NCI-H1436 treated with DMSO at 0.1 percent for 48 hours (cell line): ENCODE results near the gene PTPRR.

ENCODE experiments used
- DNase-seq: peaks from one replicate; lab custom pipeline; 2025; lab: John Stamatoyannopoulos, UW

Gene PTPRR

GRCh38 chr12:70695361-70696023, 225.0 kb downstream of the PTPRR start:
- DNase-seq: no peak

DNA sequence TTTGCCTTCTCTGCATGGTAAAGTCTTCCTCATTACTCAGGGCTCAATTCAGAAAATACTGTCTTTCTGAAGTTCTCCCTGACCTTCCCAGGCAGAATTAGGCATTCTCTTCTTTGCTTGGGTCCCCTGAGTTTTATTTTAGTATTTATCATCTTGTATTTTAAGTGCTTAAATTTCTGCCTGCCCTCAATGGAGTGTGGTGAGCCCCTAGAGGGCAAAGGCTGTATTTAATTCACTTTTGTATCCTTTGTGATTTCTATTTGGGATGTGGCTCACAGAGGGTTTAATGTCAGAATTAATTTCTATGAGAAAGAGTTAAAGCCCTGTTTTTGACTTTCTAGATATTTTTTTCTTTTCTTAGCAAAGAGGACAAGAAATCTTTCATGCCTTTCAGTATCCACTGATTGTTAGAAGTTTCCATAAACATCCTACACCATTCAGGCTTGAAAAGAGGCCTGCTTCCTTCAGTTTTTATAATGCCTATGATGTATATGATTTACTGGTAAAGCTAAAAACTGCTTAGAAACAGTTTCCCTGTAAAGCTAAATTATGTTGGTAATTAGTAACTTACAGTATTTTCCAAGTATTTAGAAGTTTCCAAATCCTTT, 227.8 kb downstream of the PTPRR start:
- DNase-seq: no peak

DNA sequence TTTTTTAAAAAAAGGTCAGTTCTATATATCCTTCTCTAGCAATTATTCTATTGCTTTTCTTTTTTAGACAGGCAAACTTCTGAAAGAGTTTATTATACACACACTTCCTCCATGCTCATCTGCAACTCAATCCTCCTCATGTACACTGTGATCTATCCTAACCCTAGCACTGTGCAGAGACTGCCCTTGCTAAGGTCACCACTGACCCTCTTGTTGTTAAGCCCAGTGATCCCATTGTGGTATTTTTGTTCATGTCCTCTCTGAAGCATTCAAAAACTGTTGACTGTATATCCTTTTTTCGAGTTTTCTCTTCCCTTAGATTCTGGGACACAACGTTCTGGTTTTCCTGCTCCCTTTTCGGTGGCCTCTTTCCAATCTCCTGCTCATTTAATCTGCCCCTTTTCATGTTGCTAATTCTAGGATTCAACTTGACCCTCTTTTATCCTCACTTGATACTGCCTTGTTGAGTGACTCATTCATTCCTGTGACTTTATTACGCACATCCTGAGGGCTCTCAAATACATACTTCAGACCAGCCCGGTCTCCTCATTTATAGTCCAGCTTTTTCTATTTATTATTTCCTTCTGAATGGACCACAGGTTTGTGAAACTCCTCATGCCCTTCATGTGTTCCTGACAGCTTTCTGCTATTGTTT, 229.4 kb downstream of the PTPRR start:
- no peak for DNase-seq

DNA sequence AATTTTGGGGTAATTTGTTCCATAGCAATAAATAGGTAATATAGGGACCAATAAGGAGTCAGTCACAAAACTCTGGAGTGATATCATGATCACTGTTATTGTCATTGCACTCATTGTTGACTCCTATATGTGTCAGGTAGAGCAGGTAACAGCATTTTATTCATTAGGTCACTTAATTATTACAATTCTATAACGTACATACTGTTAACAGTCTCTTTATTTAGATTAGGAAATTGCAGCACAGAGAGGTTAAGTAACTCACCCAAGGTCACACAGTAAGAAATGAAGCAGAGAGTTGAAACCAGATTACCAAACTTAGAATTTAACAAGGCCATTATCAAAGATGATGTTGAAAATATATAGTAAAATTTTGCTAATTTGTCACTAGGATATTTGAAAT, 233.6 kb downstream of the PTPRR start:
- no peak for DNase-seq

DNA sequence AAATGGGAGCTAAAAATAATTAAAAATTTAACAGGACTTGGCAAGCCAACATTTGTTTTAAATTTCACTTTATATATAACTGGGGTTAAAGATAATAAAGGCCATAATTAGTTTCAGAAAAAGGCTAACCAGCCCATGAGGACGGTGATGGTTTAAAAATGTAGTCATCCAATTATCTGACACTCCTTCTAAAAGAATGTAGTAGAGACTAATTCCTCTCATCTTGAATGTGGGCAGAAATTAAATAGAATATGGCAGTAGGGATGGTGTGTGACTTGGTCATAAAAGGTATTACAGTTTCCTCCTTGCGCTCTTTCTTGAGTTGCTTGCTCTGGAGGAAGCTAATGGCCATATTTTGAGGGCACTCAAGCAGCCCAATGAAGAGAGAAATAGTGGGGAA, 234.2 kb downstream of the PTPRR start:
- DNase-seq: no peak

- no peak for DNase-seq
Observed at GRCh38 chr12:70683976-70684375, 236.6 kb downstream of the PTPRR start.

- no peak for DNase-seq
Observed at GRCh38 chr12:70671698-70672097, 248.8 kb downstream of the PTPRR start.

GRCh38 chr12:70670948-70671347, 249.6 kb downstream of the PTPRR start:
- DNase-seq: no peak

DNA sequence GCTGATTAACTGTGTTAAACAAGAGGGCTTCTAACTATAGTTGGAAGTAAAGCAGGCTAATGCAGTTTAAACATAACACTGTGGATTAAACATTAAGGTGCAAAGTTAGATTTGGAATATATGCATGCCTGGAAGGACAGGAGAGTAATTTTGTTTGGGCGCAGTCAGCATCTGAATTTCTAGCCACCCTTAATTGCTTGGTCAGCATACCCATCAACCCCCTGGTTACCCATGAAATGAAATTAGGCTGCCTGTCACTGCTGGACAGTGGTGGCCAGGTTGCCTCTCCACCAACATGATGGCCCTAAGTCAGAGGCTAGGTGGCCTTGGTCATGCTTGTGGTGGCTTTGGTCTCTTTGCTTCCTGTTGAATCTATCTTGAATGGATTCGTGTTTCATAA, 253.3 kb downstream of the PTPRR start:
- no peak for DNase-seq

DNA sequence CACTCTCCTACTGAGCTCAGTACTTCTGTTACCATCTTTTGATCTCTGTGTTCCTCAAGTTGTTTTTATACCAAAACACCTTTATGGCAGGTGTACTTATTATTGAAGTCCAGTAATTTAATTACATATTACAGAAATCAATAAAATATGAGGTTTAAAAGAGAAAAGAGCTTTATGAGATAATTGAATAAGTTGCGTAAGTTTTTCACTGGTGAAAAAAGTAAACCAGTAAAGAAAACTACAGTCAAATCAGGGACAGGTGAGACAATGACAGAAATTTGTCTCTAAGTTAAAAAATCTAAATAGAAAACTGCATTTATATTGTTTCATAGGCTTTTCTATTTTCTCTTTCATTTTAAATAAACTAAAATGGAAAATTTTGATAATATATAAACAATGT, 254.2 kb downstream of the PTPRR start:
- DNase-seq: no peak

GRCh38 chr12:70664465-70664881, 256.1 kb downstream of the PTPRR start:
- no peak for DNase-seq

DNA sequence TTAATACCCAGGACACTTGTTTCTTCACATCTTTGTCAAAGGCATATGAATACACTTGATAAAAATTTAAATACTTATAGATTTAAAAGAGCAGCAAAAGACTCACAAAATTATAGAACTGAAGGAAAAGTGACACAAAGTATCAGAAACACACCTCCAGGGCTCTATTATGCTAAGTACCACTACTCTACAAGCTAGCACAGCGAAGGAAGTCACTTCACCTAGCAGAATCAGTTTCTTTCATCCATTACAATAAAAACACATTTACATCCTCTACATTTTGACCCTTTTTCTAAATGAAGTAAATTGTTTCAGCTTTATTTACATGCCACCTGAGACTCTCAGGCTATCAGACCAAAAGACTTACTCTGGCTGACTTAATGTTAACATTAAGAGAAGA, 256.7 kb downstream of the PTPRR start:
- DNase-seq: no peak

GRCh38 chr12:70661466-70662161, 258.9 kb downstream of the PTPRR start:
- no peak for DNase-seq

GRCh38 chr12:70660620-70661219, 259.8 kb downstream of the PTPRR start:
- DNase-seq: no peak

DNA sequence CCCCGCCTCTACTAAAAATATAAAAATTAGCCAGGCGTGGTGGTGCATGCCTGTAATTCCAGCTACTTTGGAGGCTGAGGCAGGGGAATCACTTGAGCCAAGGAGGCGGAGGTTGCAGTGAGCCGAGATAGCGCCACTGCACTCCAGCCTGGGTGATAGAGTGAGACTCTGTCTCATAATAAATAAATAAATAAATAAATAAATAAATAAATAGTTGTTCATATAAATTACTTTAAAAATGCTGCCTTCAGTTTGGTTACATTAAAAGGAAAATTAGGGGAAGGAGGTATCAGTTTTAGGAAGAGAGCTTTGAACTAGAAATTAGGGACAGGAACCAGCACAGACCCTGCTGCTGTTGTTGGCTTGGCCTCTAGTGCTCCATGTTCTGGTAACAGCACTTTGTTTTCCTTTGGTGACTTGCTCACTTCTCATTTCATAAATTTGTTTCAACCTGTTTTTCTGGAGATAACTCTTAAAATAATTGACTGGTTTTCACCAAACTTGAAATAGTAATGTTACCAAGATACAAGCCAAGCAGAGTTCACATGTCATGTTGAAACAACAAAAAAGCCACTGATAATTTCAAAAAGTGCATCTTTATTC, 260.4 kb downstream of the PTPRR start:
- no peak for DNase-seq

GRCh38 chr12:70659077-70659606, 261.4 kb downstream of the PTPRR start:
- no peak for DNase-seq

DNA sequence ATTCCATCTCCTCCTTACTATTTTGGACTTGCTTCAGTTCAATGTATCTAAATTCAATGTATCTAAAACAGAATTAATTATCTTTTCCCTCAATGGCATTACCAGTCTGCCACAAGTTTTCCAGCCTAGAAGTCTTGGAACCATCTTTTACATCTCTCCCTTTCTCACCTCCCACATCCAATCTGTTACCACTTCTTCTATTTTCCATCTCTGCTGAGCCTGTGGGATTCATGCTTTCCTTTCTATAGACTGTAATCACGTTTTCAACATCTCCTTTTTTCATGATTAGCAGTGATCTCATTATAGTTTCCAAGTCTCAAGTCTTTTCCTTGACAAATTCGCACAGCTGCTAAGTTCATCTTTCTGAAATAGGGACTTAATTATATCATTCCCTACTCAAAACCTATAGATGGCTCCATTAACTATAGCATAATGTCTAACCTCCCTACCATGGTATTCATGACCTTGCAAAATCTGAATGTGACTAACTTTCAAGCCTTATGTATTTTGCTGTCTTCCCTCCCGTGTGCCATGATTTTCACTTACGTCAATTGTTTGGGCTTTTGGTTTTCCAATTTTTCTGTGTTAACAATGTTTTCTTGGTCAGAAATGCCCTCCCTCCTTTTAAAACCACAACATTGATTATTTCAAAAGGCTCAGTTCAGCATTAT, 262.8 kb downstream of the PTPRR start:
- DNase-seq: no peak

DNA sequence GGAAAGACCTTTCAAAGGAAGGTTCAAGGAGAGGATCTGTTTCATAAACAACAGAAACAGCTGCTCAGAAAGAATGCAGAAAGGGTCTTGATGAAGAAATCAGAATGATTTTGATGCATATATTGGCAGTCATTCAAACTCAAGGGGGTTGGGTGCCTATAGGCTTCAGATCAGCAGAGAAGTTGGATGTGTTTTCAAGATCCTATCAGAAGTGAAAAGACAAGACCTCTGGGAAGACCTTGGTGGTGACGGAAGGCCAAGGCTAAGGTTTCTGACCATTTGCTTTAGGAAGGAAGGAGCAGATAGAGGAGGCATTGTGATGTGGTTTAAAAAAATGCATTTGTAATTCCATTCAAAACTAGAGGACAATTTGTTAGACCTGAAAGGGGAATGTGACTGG, 268.1 kb downstream of the PTPRR start:
- no peak for DNase-seq

GRCh38 chr12:70648831-70649230, 271.7 kb downstream of the PTPRR start:
- DNase-seq: no peak

DNA sequence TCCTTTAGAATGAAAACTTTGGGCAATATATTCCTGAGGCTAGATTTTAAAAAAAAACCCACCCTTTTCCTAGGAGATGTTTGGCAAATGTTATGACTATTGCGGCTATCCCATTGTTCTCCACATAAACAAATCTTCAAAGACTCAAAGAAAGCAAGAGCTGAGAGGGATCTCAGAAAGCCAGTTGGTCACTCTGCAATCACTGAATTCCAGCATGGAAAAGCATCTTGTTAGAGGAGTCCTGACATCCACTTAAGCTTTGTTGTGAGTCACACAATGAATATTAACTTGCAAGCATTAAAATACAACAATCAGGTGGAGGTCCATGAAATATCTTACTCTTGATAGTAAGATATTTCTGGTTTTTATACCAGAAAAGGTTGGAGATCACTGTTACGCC, 272.3 kb downstream of the PTPRR start:
- DNase-seq: no peak

GRCh38 chr12:70646850-70647249, 273.7 kb downstream of the PTPRR start:
- no peak for DNase-seq
